ENCODE data around the gene CORO1C.
"Not testable (repeated sequence)": the region's sequence is repeated elsewhere in the genome, so short reads cannot be mapped to it uniquely, and the experiment has no call there.

Gene CORO1C

GRCh38 chr12:108752387-108752786 lies 21.1 kb upstream of the CORO1C start:
- no peak for DNase-seq

DNA sequence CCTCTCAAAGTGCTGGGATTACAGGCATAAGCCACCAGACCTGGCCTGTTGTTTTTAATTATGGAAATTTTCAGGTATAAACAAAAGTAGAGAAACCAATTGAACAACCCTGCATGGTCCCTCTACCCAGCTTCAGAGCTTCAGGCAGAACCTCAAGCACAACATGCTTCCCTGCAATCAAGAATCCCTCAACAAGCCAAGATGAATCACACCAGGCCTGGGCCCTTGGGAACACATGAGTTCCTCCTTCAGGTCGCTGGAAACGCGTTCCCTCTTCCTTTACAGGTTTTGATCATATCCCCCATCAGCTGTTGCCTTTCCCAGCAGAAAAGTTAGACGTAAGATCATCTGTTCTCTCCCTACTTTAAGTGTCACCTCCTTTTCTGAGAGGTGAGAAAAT lies 20.5 kb upstream of the CORO1C start:
- no peak for DNase-seq

GRCh38 chr12:108751003-108751402 lies 19.7 kb upstream of the CORO1C start:
- DNase-seq = not testable (repeated sequence)

GRCh38 chr12:108750526-108750925 lies 19.2 kb upstream of the CORO1C start:
- no peak for DNase-seq

GRCh38 chr12:108747563-108747962 lies 16.2 kb upstream of the CORO1C start:
- DNase-seq = no peak

GRCh38 chr12:108745641-108746040 lies 14.3 kb upstream of the CORO1C start:
- DNase-seq = no peak

GRCh38 chr12:108744021-108744897 lies 12.9 kb upstream of the CORO1C start:
- DNase-seq = no peak

GRCh38 chr12:108738170-108738569 lies 6.9 kb upstream of the CORO1C start:
- DNase-seq = no peak

DNA sequence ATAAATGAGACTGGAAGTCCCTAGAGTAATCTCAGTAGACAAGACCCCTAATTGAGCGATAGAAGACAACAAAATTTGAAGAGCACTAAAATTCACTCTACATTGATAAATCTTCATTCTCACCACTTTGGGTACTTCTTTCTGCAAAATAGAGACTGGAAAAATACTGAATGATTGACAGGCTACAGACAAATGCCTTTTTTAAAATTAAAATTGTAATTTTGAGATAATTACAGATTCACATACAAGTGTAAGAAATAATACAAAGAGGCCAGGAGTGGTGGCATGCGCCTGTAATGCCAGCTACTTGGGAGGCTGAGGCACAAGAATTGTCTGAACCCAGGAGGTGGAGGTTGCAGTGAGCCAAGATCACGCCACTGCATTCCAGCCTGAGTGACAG lies 4.5 kb upstream of the CORO1C start:
- DNase-seq = no peak

DNA sequence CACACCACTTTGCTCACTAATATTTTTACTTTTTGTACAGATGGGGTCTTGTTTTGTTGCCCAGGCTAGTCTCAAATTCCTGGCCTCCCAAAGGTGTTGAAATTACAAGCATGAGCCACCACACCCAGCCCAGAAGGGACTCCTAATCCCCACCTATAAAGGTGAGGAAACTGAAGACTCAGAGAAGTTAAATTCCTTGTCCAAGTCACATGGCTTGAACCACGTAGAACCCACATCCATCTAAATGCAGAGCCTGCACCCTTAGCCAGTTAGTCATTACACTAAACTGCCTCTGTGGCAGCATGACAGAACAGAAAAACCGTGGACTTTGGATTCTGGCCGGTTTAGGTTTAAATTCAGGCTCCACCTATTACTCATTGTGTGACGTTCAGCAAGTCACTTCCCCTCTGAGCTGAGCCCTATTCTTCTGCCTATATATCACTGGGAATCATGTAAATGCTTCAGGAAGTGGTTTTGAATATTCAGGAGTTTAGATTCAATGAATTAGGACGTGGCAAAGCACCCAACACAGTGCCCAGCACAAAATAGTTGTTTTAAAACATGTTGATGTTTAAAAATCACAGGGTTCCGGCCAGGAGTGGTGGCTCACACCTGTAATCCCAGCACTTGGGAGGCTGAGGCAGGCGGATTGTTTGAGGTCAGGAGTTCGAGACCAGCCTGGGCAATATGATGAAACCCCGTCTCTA lies 3.0 kb upstream of the CORO1C start:
- peak; percentile 67 for DNase-seq

DNA sequence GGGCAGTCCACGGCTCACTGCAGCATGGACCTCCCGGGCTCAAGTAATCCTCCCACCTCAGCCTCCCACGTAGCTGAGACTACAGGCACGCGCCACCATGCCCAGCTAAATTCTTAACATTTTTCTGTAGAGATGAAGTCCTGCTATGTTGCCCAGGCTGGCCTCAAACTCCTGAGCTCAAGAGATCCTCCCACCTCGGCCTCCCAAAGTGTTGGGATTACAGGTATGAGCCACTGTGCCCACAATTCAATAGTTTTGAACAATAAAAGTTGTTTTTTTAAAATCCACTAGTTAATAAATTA lies 1.9 kb upstream of the CORO1C start:
- DNase-seq = not testable (repeated sequence)

DNA sequence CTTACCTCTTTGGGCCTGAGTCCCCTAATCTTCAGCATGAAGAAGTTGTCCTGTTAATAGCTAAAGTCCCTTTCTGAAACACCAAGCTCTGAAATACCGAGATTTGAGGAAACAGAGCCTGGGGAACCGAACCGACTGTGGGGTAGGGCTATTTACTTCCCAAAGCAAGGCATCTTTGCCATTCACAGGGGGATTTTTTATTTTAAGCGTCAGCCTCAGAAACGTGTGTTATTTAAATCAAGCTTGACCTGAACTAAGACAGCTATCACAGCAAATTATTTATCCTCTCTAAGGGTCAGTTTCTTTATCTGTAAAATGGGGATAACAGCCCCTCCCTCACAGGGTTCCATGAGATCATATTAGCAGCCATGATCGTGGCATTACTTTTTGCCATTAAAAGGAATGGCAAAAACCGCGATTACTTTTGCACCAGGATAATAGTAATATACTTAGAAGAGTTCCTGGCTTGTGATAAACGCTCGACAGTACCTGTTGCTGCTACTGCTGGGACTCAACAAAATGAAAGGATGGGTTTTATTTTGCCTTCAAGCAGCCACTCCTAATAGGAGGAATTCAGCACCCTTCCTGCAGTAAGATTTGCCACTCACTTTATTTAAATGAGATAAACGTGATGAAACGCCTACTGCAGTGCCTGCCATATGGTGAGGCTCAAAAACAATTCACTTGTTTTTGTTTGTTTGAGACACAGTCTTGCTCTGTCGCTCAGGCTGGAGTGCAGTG lies 1.3 kb upstream of the CORO1C start:
- no peak for DNase-seq

DNA sequence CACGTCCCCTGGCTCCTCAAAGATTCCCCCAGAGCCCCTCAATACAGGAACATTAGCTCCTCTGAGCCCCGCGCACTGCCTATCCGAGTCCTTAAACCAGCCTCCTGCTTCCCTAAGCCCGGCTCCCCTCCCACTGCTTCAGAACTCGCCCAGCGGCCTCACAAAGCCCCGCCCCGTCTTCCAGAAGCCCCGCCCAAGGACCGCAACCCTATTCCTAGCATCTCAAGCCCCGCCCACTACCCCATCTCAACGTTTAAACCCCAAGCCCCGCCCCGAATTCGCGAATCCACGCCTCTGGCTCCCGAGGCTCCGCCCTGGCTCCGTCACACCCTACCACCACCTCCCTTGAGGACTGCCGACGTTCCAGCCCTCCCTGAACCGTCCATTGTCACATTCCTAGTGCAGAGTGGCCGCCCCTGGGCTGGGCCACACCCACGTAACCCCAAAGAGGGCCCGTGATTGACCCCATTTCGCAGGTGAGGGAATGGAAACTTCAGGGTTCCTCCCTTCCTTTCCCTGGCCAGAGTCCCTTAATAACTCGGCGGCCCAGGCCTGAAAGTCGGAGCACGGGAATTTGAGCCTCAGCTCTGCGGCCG lies 646 bp upstream of the CORO1C start:
- DNase-seq = peak; percentile 96

DNA sequence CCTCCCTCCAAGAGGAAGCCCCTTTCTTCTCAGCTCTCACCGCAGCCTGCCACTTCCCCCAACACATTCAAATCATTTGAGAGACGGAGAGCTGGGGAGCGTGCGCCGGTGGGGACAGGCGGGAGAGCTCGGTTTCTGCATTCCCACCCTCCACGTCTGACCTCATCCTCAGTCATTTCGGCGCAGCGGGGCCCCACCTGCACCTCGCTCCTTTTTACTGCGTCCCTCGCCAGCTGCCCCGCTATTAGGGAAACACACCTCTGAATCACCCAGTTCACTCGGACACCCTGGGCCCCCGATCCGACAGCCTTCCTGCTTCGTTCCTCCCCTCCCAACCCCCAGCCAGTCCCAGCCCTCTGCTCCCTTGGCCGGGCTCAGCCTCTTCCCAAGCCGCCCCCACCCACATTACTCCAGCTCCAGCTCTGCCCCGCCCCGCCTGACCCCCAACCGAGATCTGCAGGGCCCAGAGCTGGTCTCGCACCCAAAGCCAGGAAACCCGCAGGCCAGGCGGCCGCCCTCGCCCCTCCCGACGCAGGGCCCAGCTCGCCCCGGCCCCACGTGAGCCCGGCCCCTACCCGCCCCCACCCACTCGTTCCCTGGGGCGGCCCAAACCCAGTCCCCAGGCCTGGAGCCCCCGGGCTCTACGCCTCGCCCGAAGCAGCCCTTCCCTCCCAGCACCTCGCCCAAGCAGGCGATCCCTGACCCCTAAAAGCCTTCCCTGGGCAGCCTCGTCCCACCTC lies 783 bp downstream of the CORO1C start:
- peak; percentile 86 for DNase-seq

- DNase-seq = peak; percentile 44
These were observed 1.5 kb downstream of the CORO1C start for GRCh38 chr12:108729612-108730364.

DNA sequence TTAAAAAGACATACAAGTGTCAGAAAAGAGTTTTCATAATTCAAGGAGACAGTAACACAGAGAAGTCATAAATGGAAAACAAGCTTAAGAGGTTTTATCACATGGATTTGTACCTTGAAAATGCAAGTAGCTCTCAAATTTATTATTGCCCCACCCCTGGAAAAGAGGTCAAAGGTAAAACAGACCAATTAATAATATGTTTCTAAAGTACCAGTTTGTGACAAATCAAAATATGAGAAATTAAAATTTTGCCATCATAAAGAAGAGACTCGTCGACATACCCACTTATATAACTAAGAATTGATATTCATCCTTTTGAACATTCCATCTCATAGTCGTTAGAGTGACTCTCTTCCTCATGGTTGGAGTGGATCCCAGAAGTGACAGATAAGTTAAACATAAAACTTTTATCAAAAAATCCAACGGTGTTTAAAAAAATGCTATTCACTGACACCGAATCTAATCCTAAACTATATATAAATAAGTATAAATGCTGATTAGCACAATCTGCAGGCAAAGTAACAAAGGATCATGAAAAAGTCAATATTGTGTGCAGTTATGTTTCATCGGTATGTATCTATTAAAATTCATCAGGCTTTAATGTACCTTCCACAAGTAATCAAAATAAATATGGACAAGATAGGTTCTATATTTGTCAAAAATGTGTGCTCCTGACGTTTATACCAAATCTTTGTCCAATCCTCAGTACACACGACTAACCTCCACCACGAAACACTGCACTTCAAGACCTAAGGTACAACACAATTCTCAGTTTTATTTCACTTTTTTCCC lies 2.3 kb downstream of the CORO1C start:
- no peak for DNase-seq

- DNase-seq = no peak
These were observed 3.2 kb downstream of the CORO1C start for GRCh38 chr12:108727868-108728735.

- no peak for DNase-seq
These were observed 4.2 kb downstream of the CORO1C start for GRCh38 chr12:108727161-108727560.

DNA sequence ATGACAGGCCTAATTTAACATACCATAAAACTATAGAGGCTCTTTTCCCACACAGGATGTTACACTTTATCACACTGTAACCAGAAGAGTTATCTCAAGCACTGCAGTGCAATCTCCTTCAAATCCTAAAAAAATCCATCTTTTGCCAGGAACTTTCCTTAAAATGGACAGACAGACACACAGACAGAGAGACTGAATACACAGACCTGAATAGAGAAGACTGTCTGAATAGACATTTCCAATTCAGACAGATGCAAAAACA lies 6.5 kb downstream of the CORO1C start:
- DNase-seq = no peak
